Activated CD4-positive, alpha-beta T cell treated with anti-CD3 and anti-CD28 coated beads for 36 hours (primary cell): ENCODE data around the gene PNPT1. TPM values are rescaled to one million over a fixed set of nuclear protein-coding genes. Genes with fewer than 3 reads are reported as not detected.

ENCODE experiments used
- ATAC-seq: fragments of 200-7000 bp; cut with Tn5 transposase; one replicate; pipeline ENCODE4 v1.10.0; 2021; ENCODE audit warnings: mild to moderate bottlenecking, moderate library complexity
- CTCF ChIA-PET: fragments of 350-600 bp; sonication (Branson Sonifier 250); formaldehyde crosslinking; loops from one replicate; lab custom pipeline; 2021; ENCODE audit warnings: antibody characterized with exemption; lab: Charles Lee
- POLR2A ChIA-PET: fragments of 350-600 bp; sonication (Branson Sonifier 250); formaldehyde crosslinking; loops from one replicate; lab custom pipeline; 2021; ENCODE audit warnings: antibody characterized with exemption, inconsistent platforms; lab: Charles Lee
- DNase-seq: peaks from one replicate; pipeline ENCODE4 v3.0.0-alpha.2; 2020
- H3K27ac Mint-ChIP-seq: one replicate; pipeline ENCODE4 v1.8.0; 2021; ENCODE audit warnings: mixed read lengths
- H3K27me3 Mint-ChIP-seq: one replicate; pipeline ENCODE4 v1.8.0; 2021; ENCODE audit warnings: mixed read lengths
- H3K36me3 Mint-ChIP-seq: one replicate; pipeline ENCODE4 v1.8.0; 2021; ENCODE audit warnings: low read depth, mixed read lengths
- H3K4me1 Mint-ChIP-seq: one replicate; pipeline ENCODE4 v1.8.0; 2021; ENCODE audit warnings: mixed read lengths
- H3K4me3 Mint-ChIP-seq: one replicate; pipeline ENCODE4 v1.8.0; 2021; ENCODE audit warnings: mild to moderate bottlenecking, moderate library complexity, mixed read lengths
- H3K9me3 Mint-ChIP-seq: one replicate; pipeline ENCODE4 v1.8.0; 2021; ENCODE audit warnings: low read depth, mixed read lengths
- intact Hi-C, 2 experiments: fragments of 100-400 bp; cut with DNase I in 1 of 2; cut with micrococcal nuclease in 1 of 2; formaldehyde crosslinking; loops; one replicate each; pipeline versions ENCODE4 v1.14.2 to v1.15.1; 2022 to 2024; cut with DNase I, micrococcal nuclease
- total RNA-seq, 2 experiments: library from RNA; stranded (reverse); gene quantifications; one replicate each; pipeline ENCODE4 v1.2.3, GENCODE V29; 2021

The PNPT1 gene
- total RNA-seq, 2 experiments from 2014 or later: 41.1 to 54.0 TPM

GRCh38 chr2:55668956-55669355 lies 24.7 kb downstream of the PNPT1 start:
- no peak overlapping the region for H3K4me3 Mint-ChIP-seq
- ATAC-seq (no peak), DNase-seq (no peak)
- ChIA-PET POLR2A (no interaction called here), CTCF (no interaction called here)
- H3K27me3 Mint-ChIP-seq: no peaks in the 10 kb centered on the region
- intact Hi-C loops: no loop called here
- H3K36me3 Mint-ChIP-seq: peaks cover 34% of the 10 kb centered on the region
- H3K4me1 Mint-ChIP-seq: no peaks in the 10 kb centered on the region
- no peak overlapping the region for H3K27ac Mint-ChIP-seq
- H3K9me3 Mint-ChIP-seq: no peaks in the 10 kb centered on the region

GRCh38 chr2:55653255-55653654 lies 40.4 kb downstream of the PNPT1 start:
- ChIA-PET CTCF (no interaction called here), POLR2A (no interaction called here)
- no peaks in the 10 kb centered on the region for H3K27me3 Mint-ChIP-seq
- ATAC-seq: no peak
- no peak overlapping the region for H3K4me3 Mint-ChIP-seq
- intact Hi-C loops: loop anchor here in 1 of 2 experiments (5.0 kb wide), 1 partner anchor 1956 kb away; no protein-coding TSS in a partner anchor
- H3K36me3 Mint-ChIP-seq: peaks cover 48% of the 10 kb centered on the region
- no peak overlapping the region for H3K27ac Mint-ChIP-seq
- DNase-seq: no peak
- no peaks in the 10 kb centered on the region for H3K4me1 Mint-ChIP-seq
- H3K9me3 Mint-ChIP-seq: no peaks in the 10 kb centered on the region

GRCh38 chr2:55649211-55649610 lies 44.4 kb downstream of the PNPT1 start:
- intact Hi-C loops: no loop called here
- Mint-ChIP-seq H3K4me3 (no peak overlapping the region), H3K9me3 (no peaks in the 10 kb centered on the region), H3K36me3 (peaks cover 37% of the 10 kb centered on the region), H3K4me1 (no peaks in the 10 kb centered on the region), H3K27me3 (no peaks in the 10 kb centered on the region), H3K27ac (no peak overlapping the region)
- ChIA-PET POLR2A (no interaction called here), CTCF (no interaction called here)
- DNase-seq (no peak), ATAC-seq (no peak)

- Mint-ChIP-seq H3K4me3 (no peak overlapping the region), H3K36me3 (peaks cover 49% of the 10 kb centered on the region), H3K9me3 (no peaks in the 10 kb centered on the region), H3K27ac (no peak overlapping the region), H3K4me1 (no peaks in the 10 kb centered on the region), H3K27me3 (no peaks in the 10 kb centered on the region)
- ChIA-PET POLR2A (no interaction called here), CTCF (no interaction called here)
- ATAC-seq (no peak), DNase-seq (no peak)
- intact Hi-C loops: no loop called here
These were observed 56.8 kb downstream of the PNPT1 start for GRCh38 chr2:55636831-55637230.

GRCh38 chr2:55628931-55629330 lies 64.7 kb downstream of the PNPT1 start:
- no peaks in the 10 kb centered on the region for H3K9me3 Mint-ChIP-seq
- ChIA-PET POLR2A (no interaction called here), CTCF (no interaction called here)
- ATAC-seq: no peak
- intact Hi-C loops: no loop called here
- no peak overlapping the region for H3K27ac Mint-ChIP-seq
- peaks cover 23% of the 10 kb centered on the region for H3K4me1 Mint-ChIP-seq
- no peaks in the 10 kb centered on the region for H3K27me3 Mint-ChIP-seq
- H3K36me3 Mint-ChIP-seq: peaks cover 40% of the 10 kb centered on the region
- H3K4me3 Mint-ChIP-seq: no peak overlapping the region
- DNase-seq: no peak

GRCh38 chr2:55627915-55628314 lies 65.7 kb downstream of the PNPT1 start:
- peaks cover 39% of the 10 kb centered on the region for H3K36me3 Mint-ChIP-seq
- ChIA-PET CTCF (no interaction called here), POLR2A (no interaction called here)
- ATAC-seq: no peak
- no peak overlapping the region for H3K4me3 Mint-ChIP-seq
- no peak overlapping the region for H3K27ac Mint-ChIP-seq
- DNase-seq: no peak
- intact Hi-C loops: no loop called here
- H3K4me1 Mint-ChIP-seq: peaks cover 33% of the 10 kb centered on the region
- no peaks in the 10 kb centered on the region for H3K27me3 Mint-ChIP-seq
- H3K9me3 Mint-ChIP-seq: no peaks in the 10 kb centered on the region

GRCh38 chr2:55621802-55622201 lies 71.8 kb downstream of the PNPT1 start:
- intact Hi-C loops: no loop called here
- no peak overlapping the region for H3K27ac Mint-ChIP-seq
- CTCF ChIA-PET: no interaction called here
- peaks cover 36% of the 10 kb centered on the region for H3K4me1 Mint-ChIP-seq
- H3K27me3 Mint-ChIP-seq: no peaks in the 10 kb centered on the region
- no peaks in the 10 kb centered on the region for H3K9me3 Mint-ChIP-seq
- H3K36me3 Mint-ChIP-seq: peaks cover 32% of the 10 kb centered on the region
- DNase-seq (no peak), ATAC-seq (no peak)
- no peak overlapping the region for H3K4me3 Mint-ChIP-seq
- POLR2A ChIA-PET: no interaction called here

- peak; percentile 43 for DNase-seq
- ChIA-PET CTCF (interaction anchor here (0.6 to 1.0 kb wide), 5 partner anchors 10 to 1853 kb away, joined by 3 to 4 read pairs (median 3); no protein-coding TSS in a partner anchor), POLR2A (interaction anchor here (1.0 kb wide), 1 partner anchor 101 kb away, joined by 3 read pairs; the partner anchor contains the start of gene CFAP36)
These were observed 73.4 kb downstream of the PNPT1 start for GRCh38 chr2:55620123-55620779.

GRCh38 chr2:55618275-55619055 lies 75.2 kb downstream of the PNPT1 start:
- peak; percentile 8 for ATAC-seq

More at GRCh38 chr2:55620123-55620779, 73.4 kb downstream of the PNPT1 start:
- no peaks in the 10 kb centered on the region for H3K27me3 Mint-ChIP-seq
- peaks cover 30% of the 10 kb centered on the region for H3K4me1 Mint-ChIP-seq
- peak overlapping the region; percentile 40 for H3K27ac Mint-ChIP-seq
- peaks cover 27% of the 10 kb centered on the region for H3K36me3 Mint-ChIP-seq
- intact Hi-C loops: no loop called here
- ATAC-seq: no peak
- no peak overlapping the region for H3K4me3 Mint-ChIP-seq
- no peaks in the 10 kb centered on the region for H3K9me3 Mint-ChIP-seq

GRCh38 chr2:55618025-55618274 lies 75.7 kb downstream of the PNPT1 start:
- ChIA-PET CTCF (interaction anchor here (0.7 kb wide), 1 partner anchor 347 kb away, joined by 3 read pairs; no protein-coding TSS in a partner anchor), POLR2A (interaction anchor here (0.5 to 2.6 kb wide), 4 partner anchors 17 to 394 kb away, joined by 3 to 15 read pairs (median 6); partner anchors contain the start of gene CFAP36)
- no peak for ATAC-seq
- no peak overlapping the region for H3K27ac Mint-ChIP-seq
- H3K27me3 Mint-ChIP-seq: no peaks in the 10 kb centered on the region
- peaks cover 35% of the 10 kb centered on the region for H3K36me3 Mint-ChIP-seq
- DNase-seq: no peak
- H3K4me3 Mint-ChIP-seq: no peak overlapping the region
- intact Hi-C loops: loop anchor here (1.0 to 10.0 kb wide), 9 partner anchors 36 to 1851 kb away; partner anchors contain the start of genes EML6 (in 2 of the 2), ASB3 (in 1 of the 2), CHAC2 (in 1 of the 2) and ERLEC1 (in 1 of the 2)
- peaks cover 31% of the 10 kb centered on the region for H3K4me1 Mint-ChIP-seq
- H3K9me3 Mint-ChIP-seq: no peaks in the 10 kb centered on the region

More at GRCh38 chr2:55618275-55619055, 75.2 kb downstream of the PNPT1 start:
- Mint-ChIP-seq H3K27me3 (no peaks in the 10 kb centered on the region), H3K27ac (no peak overlapping the region), H3K36me3 (peaks cover 32% of the 10 kb centered on the region), H3K4me1 (peaks cover 34% of the 10 kb centered on the region), H3K4me3 (no peak overlapping the region), H3K9me3 (no peaks in the 10 kb centered on the region)
- peak; percentile 73 for DNase-seq
- POLR2A ChIA-PET: interaction anchor here (0.5 to 2.6 kb wide), 4 partner anchors 18 to 1014 kb away, joined by 3 to 15 read pairs (median 6); partner anchors contain the start of gene CFAP36
- CTCF ChIA-PET: interaction anchor here (0.7 kb wide), 2 partner anchors 60 to 348 kb away, joined by 3 to 4 read pairs; no protein-coding TSS in a partner anchor
- intact Hi-C loops: loop anchor here (1.0 to 10.0 kb wide), 9 partner anchors 36 to 1851 kb away; partner anchors contain the start of genes EML6 (in 2 of the 2), ASB3 (in 1 of the 2), CHAC2 (in 1 of the 2) and ERLEC1 (in 1 of the 2)
